ENCODE data around the gene DLGAP3. TPM values are rescaled to one million over a fixed set of nuclear protein-coding genes. Genes with fewer than 3 reads are reported as not detected.

The DLGAP3 gene
- total and polyA plus RNA-seq, 2 donors (not counting 3 experiments of a cell fraction or from before 2014, with no cell fraction given) = 0.04 to 0.20 TPM

DNA sequence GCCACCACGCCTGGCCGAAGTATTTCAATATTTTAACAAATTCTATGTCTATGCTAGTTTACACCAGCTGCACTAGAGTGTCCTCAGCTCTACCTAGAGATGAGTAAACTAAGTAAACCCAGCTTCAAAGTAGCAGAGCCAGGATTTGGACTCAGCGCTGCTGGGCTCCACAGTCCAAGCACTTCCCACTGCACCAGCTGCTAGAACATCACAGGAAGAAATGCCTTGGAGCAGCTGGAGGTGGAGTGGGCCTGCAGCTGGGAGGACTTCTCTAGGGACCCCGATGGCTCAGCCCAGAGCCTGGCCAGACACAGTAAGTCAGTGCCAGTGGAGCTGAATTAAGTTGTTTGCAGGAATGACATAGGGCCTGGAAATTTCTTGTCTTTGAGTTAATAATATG is 59.7 kb downstream of the DLGAP3 start:
- H4K20me1 ChIP-seq (replicated peaks; ENCODE audit: control insufficient read depth, extremely low read depth, insufficient read depth, low read length) = no peaks in the 10 kb centered on the region
- no peaks in the 10 kb centered on the region for H3K36me3 ChIP-seq (ENCODE audit: control insufficient read depth in 2 of 2, extremely low read depth in 1 of 2, insufficient read depth in 2 of 2, low read length in 2 of 2)
- FAIRE-seq (no peak), DNase-seq (ENCODE audit: low read depth, low spot score) (no peak)
- TF ChIP-seq POLR2A (IDR thresholded peaks at IDR 0.05; ENCODE audit: low read depth, low read length) = no peak
- no peak for TF ChIP-seq MYC (IDR thresholded peaks at IDR 0.05; ENCODE audit: low read depth, low read length)
- H3K9me1 ChIP-seq (replicated peaks; ENCODE audit: control insufficient read depth, extremely low read depth, insufficient read depth, low read length) = no peaks in the 10 kb centered on the region
- dilution Hi-C loops (cut with MboI; ENCODE audit: extremely low pct_ligation_motif_present, low sequenced_read_pairs) (no loop called here), intact Hi-C loops (cut with micrococcal nuclease) (no loop called here)
- H3K4me1 ChIP-seq (ENCODE audit: control insufficient read depth, extremely low read depth, insufficient read depth, low read length) = peaks cover 7% of the 10 kb centered on the region
- POLR2A ChIA-PET = no interaction called here
- peaks cover 7 to 19% of the 10 kb centered on the region in 2 experiments for H3K27me3 ChIP-seq (ENCODE audit: control insufficient read depth in 2 of 2, insufficient read depth in 2 of 2, low read length in 2 of 2)
- no peak overlapping the region for H2AFZ ChIP-seq (ENCODE audit: low read depth, low read length)
- no peak overlapping the region for H3K9ac ChIP-seq (replicated peaks; ENCODE audit: extremely low read depth, insufficient read depth, low read length)
- H3K4me3 ChIP-seq (replicated peaks in 1 of 3; ENCODE audit: insufficient read depth in 1 of 3, low read depth in 1 of 3, low read length in 3 of 3) = no peak overlapping the region
- no peaks in the 10 kb centered on the region for H3K9me3 ChIP-seq (replicated peaks; ENCODE audit: control insufficient read depth, insufficient read depth, low read length)
- no TSS peak for BruUV-seq (replicated peaks)
- no peak overlapping the region for H3K27ac ChIP-seq (ENCODE audit: insufficient read depth, low read depth, low read length)
- H3K79me2 ChIP-seq (ENCODE audit: control insufficient read depth, insufficient read depth, low read length) = no peaks in the 10 kb centered on the region
- CTCF ChIA-PET = interaction anchor here (1.2 to 3.6 kb wide), 2 partner anchors 10 to 17 kb away, joined by 6 to 14 read pairs; partner anchors contain the start of gene SMIM12
- no peak overlapping the region for H3K4me2 ChIP-seq (ENCODE audit: insufficient read depth, low read length)

DNA sequence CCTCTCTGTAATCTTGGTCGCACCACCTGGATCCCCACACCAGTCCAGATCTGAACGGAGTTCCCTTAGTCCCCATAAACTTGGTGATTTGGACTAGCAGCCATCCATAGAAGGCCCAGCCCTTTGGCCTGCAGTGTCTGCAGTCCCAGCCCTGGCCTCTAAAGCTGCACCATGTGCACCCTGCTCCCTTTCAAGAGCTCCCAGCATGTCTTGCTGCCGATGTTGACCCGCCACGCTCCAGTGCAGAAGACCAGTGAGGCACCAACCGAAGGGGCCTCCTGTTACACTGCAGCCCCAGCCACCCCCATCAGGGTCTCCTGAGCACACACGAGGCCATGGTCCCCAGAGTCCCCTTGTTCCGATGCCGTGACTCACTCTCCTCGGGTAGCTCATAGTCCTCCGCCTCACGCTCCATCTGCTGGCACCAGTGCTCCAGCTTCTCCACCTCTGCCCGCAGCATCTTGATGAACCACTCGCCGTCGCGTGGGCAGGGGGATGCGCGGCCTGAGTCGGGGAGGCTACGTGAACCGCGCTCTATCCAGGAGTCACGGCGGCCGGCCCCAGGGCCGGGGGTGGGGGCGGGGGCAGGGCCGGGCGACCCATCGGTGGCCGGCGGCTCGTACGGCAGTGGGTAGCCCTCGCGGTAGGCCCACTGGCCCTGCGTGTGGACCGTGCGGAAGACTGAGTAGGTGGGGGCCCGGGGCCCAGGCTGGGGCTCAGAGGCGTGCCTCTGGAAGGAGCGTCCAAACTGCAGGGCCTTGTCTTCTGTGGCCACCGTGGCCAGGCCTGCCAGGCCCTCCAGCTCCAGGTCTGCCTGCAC is 61.0 kb downstream of the DLGAP3 start:
- CTCF ChIA-PET = interaction anchor here (1.0 to 4.7 kb wide), 5 partner anchors 9 to 81 kb away, joined by 4 to 59 read pairs (median 14); partner anchors contain the start of gene SMIM12
- POLR2A ChIA-PET = no interaction called here
- peaks cover 9 to 15% of the 10 kb centered on the region in 2 experiments for H3K27me3 ChIP-seq (ENCODE audit: control insufficient read depth in 2 of 2, insufficient read depth in 2 of 2, low read length in 2 of 2)
- no peaks in the 10 kb centered on the region for H4K20me1 ChIP-seq (replicated peaks; ENCODE audit: control insufficient read depth, extremely low read depth, insufficient read depth, low read length)
- intact Hi-C loops (cut with micrococcal nuclease) (no loop called here), dilution Hi-C loops (cut with MboI; ENCODE audit: extremely low pct_ligation_motif_present, low sequenced_read_pairs) (no loop called here)
- no peaks in the 10 kb centered on the region for H3K9me3 ChIP-seq (replicated peaks; ENCODE audit: control insufficient read depth, insufficient read depth, low read length)
- no peak overlapping the region for H2AFZ ChIP-seq (ENCODE audit: low read depth, low read length)
- no peaks in the 10 kb centered on the region for H3K79me2 ChIP-seq (ENCODE audit: control insufficient read depth, insufficient read depth, low read length)
- H3K36me3 ChIP-seq (ENCODE audit: control insufficient read depth in 2 of 2, extremely low read depth in 1 of 2, insufficient read depth in 2 of 2, low read length in 2 of 2) = no peaks in the 10 kb centered on the region
- peaks cover 7% of the 10 kb centered on the region for H3K4me1 ChIP-seq (ENCODE audit: control insufficient read depth, extremely low read depth, insufficient read depth, low read length)
- no peak overlapping the region for H3K27ac ChIP-seq (ENCODE audit: insufficient read depth, low read depth, low read length)
- H3K4me3 ChIP-seq (replicated peaks in 1 of 3; ENCODE audit: insufficient read depth in 1 of 3, low read depth in 1 of 3, low read length in 3 of 3) = no peak overlapping the region
- no peaks in the 10 kb centered on the region for H3K9me1 ChIP-seq (replicated peaks; ENCODE audit: control insufficient read depth, extremely low read depth, insufficient read depth, low read length)
- no peak overlapping the region for H3K9ac ChIP-seq (replicated peaks; ENCODE audit: extremely low read depth, insufficient read depth, low read length)
- TF ChIP-seq POLR2A (IDR thresholded peaks at IDR 0.05; ENCODE audit: low read depth, low read length) (no peak), FOS (IDR thresholded peaks at IDR 0.05; ENCODE audit: borderline replicate concordance, insufficient read depth, low read length) (no peak), MYC (IDR thresholded peaks at IDR 0.05; ENCODE audit: low read depth, low read length) (no peak), GATA2 (IDR thresholded peaks at IDR 0.05; ENCODE audit: insufficient read depth, insufficient read length, low read depth, low read length) (no peak), EZH2 (IDR thresholded peaks at IDR 0.05; ENCODE audit: borderline replicate concordance, low read depth, low read length, severe bottlenecking) (no peak), POLR2AphosphoS5 (IDR thresholded peaks at IDR 0.05; ENCODE audit: insufficient read depth, low read depth, low read length) (no peak), JUN (IDR thresholded peaks at IDR 0.05; ENCODE audit: borderline replicate concordance, insufficient read depth, insufficient read length, low read depth) (no peak)
- TF ChIP-seq, protein P1, sequence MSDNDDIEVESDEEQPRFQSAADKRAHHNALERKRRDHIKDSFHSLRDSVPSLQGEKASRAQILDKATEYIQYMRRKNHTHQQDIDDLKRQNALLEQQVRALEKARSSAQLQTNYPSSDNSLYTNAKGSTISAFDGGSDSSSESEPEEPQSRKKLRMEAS (IDR thresholded peaks at IDR 0.05; ENCODE audit: insufficient read depth, insufficient read length) = no peak
- TF ChIP-seq, protein P2, sequence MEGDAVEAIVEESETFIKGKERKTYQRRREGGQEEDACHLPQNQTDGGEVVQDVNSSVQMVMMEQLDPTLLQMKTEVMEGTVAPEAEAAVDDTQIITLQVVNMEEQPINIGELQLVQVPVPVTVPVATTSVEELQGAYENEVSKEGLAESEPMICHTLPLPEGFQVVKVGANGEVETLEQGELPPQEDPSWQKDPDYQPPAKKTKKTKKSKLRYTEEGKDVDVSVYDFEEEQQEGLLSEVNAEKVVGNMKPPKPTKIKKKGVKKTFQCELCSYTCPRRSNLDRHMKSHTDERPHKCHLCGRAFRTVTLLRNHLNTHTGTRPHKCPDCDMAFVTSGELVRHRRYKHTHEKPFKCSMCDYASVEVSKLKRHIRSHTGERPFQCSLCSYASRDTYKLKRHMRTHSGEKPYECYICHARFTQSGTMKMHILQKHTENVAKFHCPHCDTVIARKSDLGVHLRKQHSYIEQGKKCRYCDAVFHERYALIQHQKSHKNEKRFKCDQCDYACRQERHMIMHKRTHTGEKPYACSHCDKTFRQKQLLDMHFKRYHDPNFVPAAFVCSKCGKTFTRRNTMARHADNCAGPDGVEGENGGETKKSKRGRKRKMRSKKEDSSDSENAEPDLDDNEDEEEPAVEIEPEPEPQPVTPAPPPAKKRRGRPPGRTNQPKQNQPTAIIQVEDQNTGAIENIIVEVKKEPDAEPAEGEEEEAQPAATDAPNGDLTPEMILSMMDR (IDR thresholded peaks at IDR 0.05; ENCODE audit: extremely low read depth in 1 of 2, insufficient read depth in 1 of 2, low read depth in 1 of 2, low read length in 2 of 2) = no peak
- DNase-seq (ENCODE audit: low read depth, low spot score) (no peak), FAIRE-seq (no peak)
- H3K4me2 ChIP-seq (ENCODE audit: insufficient read depth, low read length) = no peak overlapping the region
- no TSS peak for BruUV-seq (replicated peaks)
